ENCODE measurements around the gene PRR5L.
A peak's percentile ranks its signal among the peaks of the same experiment; 100 is the strongest.

The PRR5L gene

GRCh38 chr11:36295926-36296325, at the start of gene PRR5L:
Gene PRR5L, plus strand, starts transcription at chr11:36296288. Its CDS starts 104,834 bp downstream, at chr11:36401122.
- no peak for DNase-seq

GRCh38 chr11:36247493-36247892, 48.6 kb upstream of the PRR5L start:
- DNase-seq, result no peak

GRCh38 chr11:36248436-36248835, 47.7 kb upstream of the PRR5L start:
- DNase-seq, result no peak

- no peak for DNase-seq
Measured at GRCh38 chr11:36249246-36249645, 46.8 kb upstream of the PRR5L start.

- no peak for DNase-seq
Measured at GRCh38 chr11:36251823-36252222, 44.3 kb upstream of the PRR5L start.

- no peak for DNase-seq
Measured at GRCh38 chr11:36253238-36253637, 42.9 kb upstream of the PRR5L start.

- no peak for DNase-seq
Measured at GRCh38 chr11:36254713-36255112, 41.4 kb upstream of the PRR5L start.

- no peak for DNase-seq
Measured at GRCh38 chr11:36257351-36257750, 38.7 kb upstream of the PRR5L start.

GRCh38 chr11:36258730-36259360, 37.2 kb upstream of the PRR5L start:
- no peak for DNase-seq

GRCh38 chr11:36261094-36261493, 35.0 kb upstream of the PRR5L start:
- DNase-seq, result no peak

GRCh38 chr11:36264011-36264972, 31.8 kb upstream of the PRR5L start:
- no peak for DNase-seq

- no peak for DNase-seq
Measured at GRCh38 chr11:36264973-36265344, 31.1 kb upstream of the PRR5L start.

- DNase-seq, result peak; percentile 84
Measured at GRCh38 chr11:36265793-36266628, 30.1 kb upstream of the PRR5L start.

GRCh38 chr11:36266767-36267166, 29.3 kb upstream of the PRR5L start:
- DNase-seq, result no peak

GRCh38 chr11:36268337-36268985, 27.6 kb upstream of the PRR5L start:
- no peak for DNase-seq

- DNase-seq, result no peak
Measured at GRCh38 chr11:36270701-36271100, 25.4 kb upstream of the PRR5L start.

- no peak for DNase-seq
Measured at GRCh38 chr11:36271794-36272407, 24.2 kb upstream of the PRR5L start.

GRCh38 chr11:36273110-36273509, 23.0 kb upstream of the PRR5L start:
- no peak for DNase-seq

- peak; percentile 23 for DNase-seq
Measured at GRCh38 chr11:36274414-36274813, 21.7 kb upstream of the PRR5L start.

- peak; percentile 42 for DNase-seq
Measured at GRCh38 chr11:36278531-36279282, 17.4 kb upstream of the PRR5L start.

- no peak for DNase-seq
Measured at GRCh38 chr11:36280531-36280930, 15.6 kb upstream of the PRR5L start.

GRCh38 chr11:36281850-36282249, 14.2 kb upstream of the PRR5L start:
- DNase-seq, result no peak
